HUES64 (cell line): ENCODE results near the gene RFWD3.

ENCODE experiments used
- H3K27ac ChIP-seq: 2 replicates; pipeline ENCODE4 v1.7.0; 2013; ENCODE audit warnings: low read depth, low read length, inconsistent platforms
- H3K27me3 ChIP-seq: 2 replicates; pipeline ENCODE4 v1.6.1; 2013; ENCODE audit warnings: mild to moderate bottlenecking, low read length; ENCODE audit not compliant: insufficient read depth
- H3K36me3 ChIP-seq: 2 replicates; pipeline ENCODE4 v1.6.1; 2013; ENCODE audit warnings: mild to moderate bottlenecking, low read length; ENCODE audit not compliant: insufficient read depth
- H3K4me1 ChIP-seq: 2 replicates; pipeline ENCODE4 v1.6.1; 2013; ENCODE audit warnings: mild to moderate bottlenecking, low read length, moderate library complexity; ENCODE audit not compliant: insufficient read depth
- H3K4me3 ChIP-seq: 2 replicates; pipeline ENCODE4 v1.5.1; 2013; ENCODE audit warnings: mild to moderate bottlenecking, low read length, moderate library complexity
- H3K9ac ChIP-seq: 2 replicates; pipeline ENCODE4 v1.6.1; 2013; ENCODE audit warnings: mild to moderate bottlenecking, low read depth, low read length
- H3K9me3 ChIP-seq: 2 replicates; pipeline ENCODE4 v1.6.1; 2013; ENCODE audit warnings: low read depth, low read length; ENCODE audit not compliant: insufficient read depth
- WGBS: fragments of 150-250, 120-280 bp; methylation state at CpG from one replicate; pipeline ENCODE4 v1.1.7; 2013; ENCODE audit warnings: missing lambda C conversion rate; 5-methylcytosine and 5-hydroxymethylcytosine counted together

The RFWD3 gene

GRCh38 chr16:74592847-74593246, 73.8 kb downstream of the RFWD3 start:
- H3K27ac ChIP-seq, result no peak overlapping the region
- no peaks in the 10 kb centered on the region for H3K27me3 ChIP-seq
- peaks cover 8% of the 10 kb centered on the region; the same call in 1 of the 2 replicates for H3K36me3 ChIP-seq
- H3K9ac ChIP-seq, result no peak overlapping the region
- no peak overlapping the region for H3K4me3 ChIP-seq
- H3K9me3 ChIP-seq, result no peaks in the 10 kb centered on the region
- 91% methylated on average over 3 of the region's 3 CpGs for WGBS
- H3K4me1 ChIP-seq, result no peaks in the 10 kb centered on the region

DNA sequence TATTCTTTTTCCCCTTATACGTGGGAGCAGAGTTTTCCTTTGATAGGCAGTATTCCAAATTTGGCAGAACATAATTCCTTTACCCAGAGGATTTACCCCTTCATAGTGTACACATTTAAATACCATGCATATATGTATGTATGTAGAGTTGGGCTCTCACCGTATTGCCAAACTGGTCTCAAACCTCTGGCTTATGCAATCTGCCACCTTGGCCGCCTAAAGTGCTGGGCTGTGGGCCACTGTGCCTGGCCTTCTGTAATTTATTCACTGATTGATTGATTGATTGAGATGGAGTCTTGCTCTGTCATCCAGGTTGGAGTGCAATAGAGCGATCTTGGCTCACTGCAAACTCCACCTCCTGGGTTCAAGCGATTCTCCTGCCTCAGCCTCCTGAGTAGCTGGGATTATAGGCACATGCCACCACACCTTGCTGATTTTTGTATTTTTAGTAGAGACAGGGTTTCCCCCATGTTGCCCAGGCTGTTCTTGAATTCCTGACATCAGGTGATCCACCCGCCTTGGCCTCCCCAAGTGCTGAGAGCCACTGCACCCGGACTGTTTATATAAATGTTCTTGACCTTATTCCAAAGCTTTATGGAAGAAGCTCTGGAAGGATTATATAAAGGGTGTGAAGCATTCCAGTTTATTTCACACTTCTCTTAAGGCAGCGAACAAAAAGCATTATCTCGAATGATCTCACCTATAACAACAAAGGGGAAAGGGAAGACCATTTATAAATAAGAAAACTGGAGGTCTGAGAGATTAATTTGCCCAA, 74.6 kb downstream of the RFWD3 start:
- H3K36me3 ChIP-seq, result peaks cover 8% of the 10 kb centered on the region; the same call in 1 of the 2 replicates

GRCh38 chr16:74586948-74587347, 79.7 kb downstream of the RFWD3 start:
- no peaks in the 10 kb centered on the region for H3K4me1 ChIP-seq
- WGBS, result 87% methylated on average over 6 of the region's 6 CpGs
- H3K9me3 ChIP-seq, result no peaks in the 10 kb centered on the region
- no peak overlapping the region for H3K9ac ChIP-seq
- H3K4me3 ChIP-seq, result no peak overlapping the region
- H3K27ac ChIP-seq, result no peak overlapping the region
- 0 out of 2 replicates have a peak, but pooled peaks cover 3% of the 10 kb centered on the region for H3K36me3 ChIP-seq
- no peaks in the 10 kb centered on the region for H3K27me3 ChIP-seq

More for the DNA sequence above, 74.6 kb downstream of the RFWD3 start:
- H3K27me3 ChIP-seq, result no peaks in the 10 kb centered on the region
- no peaks in the 10 kb centered on the region for H3K4me1 ChIP-seq
- no peak overlapping the region for H3K9ac ChIP-seq
- H3K4me3 ChIP-seq, result no peak overlapping the region
- no peak overlapping the region for H3K27ac ChIP-seq
- 95% methylated on average over 7 of the region's 9 CpGs for WGBS
- no peaks in the 10 kb centered on the region for H3K9me3 ChIP-seq

DNA sequence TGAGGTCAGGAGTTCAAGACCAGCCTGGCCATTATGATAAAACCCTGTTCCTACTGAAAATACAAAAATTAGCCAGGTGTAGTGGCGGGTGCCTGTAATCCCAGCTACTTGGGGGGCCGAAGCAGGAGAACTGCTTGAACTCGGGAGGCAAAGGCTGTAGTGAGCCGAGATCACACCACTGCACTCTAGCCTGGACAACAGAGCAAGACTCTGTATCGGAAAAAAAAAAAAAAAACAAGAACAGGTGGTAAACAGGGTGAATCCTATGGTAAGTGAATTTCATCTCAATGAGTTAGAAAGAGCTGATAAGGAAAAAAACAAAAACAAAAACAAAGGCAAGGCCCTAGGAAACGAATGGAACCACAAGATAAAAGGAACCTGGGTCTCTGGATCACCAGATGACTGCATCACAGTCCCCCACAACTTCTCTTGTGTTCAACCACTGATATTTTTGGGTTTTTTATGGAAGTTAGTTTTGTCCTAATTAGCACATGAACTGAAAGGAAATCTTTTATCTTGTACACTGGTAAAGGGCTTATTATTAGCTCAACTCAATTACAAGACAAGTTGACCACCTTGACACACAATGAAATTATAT, 80.7 kb downstream of the RFWD3 start:
- Histone ChIP-seq H3K27me3 (no peaks in the 10 kb centered on the region), H3K27ac (no peak overlapping the region), H3K4me3 (no peak overlapping the region), H3K9me3 (no peaks in the 10 kb centered on the region), H3K4me1 (no peaks in the 10 kb centered on the region), H3K9ac (no peak overlapping the region), H3K36me3 (0 out of 2 replicates have a peak, but pooled peaks cover 3% of the 10 kb centered on the region)
- 93% methylated on average over 6 of the region's 6 CpGs for WGBS

DNA sequence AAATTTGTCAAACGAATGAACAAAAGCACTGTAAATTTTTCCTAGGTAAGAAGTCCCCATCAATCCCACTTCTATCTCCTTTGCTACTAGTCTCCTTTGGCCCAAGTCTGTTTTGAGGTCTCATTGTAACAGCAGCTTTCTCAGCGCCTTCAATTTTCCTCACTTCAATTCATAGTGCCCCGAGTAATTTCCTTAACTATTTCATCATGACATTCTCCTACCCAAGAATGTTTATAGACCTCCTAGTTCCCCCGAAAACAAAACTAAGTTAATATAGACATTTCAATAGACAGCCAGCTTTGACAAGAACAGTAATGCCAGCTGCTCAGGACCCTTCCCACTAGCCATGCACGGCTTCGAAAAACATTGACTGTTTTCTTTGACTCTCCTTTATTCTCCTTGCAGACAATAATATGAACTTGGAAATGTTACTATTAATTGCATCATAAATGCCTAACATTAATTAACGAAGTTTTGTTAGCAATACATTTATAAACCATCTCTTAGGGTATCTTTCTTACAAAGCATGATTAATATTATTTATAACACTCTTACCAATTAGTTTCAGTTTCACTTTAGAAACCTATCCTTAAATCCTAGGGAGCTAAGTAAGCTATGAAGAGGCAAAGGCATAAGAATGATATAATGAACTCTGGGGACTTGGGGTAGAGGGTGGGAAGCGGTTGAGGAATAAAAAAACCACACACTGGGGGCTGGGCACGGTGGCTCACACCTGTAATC, 82.6 kb downstream of the RFWD3 start:
- no peak overlapping the region for H3K9ac ChIP-seq
- no peaks in the 10 kb centered on the region for H3K4me1 ChIP-seq
- no peaks in the 10 kb centered on the region for H3K27me3 ChIP-seq
- 0 out of 2 replicates have a peak, but pooled peaks cover under 1% of the 10 kb centered on the region for H3K36me3 ChIP-seq
- no peak overlapping the region for H3K4me3 ChIP-seq
- 93% methylated on average over 8 of the region's 9 CpGs for WGBS
- no peak overlapping the region for H3K27ac ChIP-seq
- no peaks in the 10 kb centered on the region for H3K9me3 ChIP-seq

GRCh38 chr16:74582970-74583369, 83.7 kb downstream of the RFWD3 start:
- Histone ChIP-seq H3K27ac (no peak overlapping the region), H3K36me3 (no peaks in the 10 kb centered on the region), H3K9ac (no peak overlapping the region), H3K9me3 (no peaks in the 10 kb centered on the region), H3K27me3 (no peaks in the 10 kb centered on the region), H3K4me3 (no peak overlapping the region), H3K4me1 (no peaks in the 10 kb centered on the region)
- WGBS, result 96% methylated on average over 1 of the region's 1 CpG

DNA sequence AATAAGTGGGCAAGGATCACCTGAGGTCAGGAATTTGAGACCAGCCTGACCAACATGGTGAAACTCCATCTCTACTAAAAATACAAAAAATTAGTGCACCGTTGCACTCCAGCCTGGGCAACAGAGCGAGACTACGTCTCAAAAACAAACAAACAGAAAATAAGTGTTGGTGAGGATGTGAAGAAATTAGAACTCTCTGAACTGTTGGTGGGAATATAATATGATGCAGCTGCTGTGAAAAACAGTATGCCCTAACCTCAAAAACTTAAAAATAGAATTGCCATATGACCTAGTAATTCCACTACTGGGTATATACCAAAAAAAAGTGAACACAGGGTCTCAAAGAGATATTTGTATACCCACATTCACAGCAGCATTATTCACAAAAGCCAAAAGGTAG, 85.8 kb downstream of the RFWD3 start:
- no peak overlapping the region for H3K27ac ChIP-seq
- WGBS, result 100% methylated on average over 3 of the region's 3 CpGs
- H3K4me3 ChIP-seq, result no peak overlapping the region
- no peaks in the 10 kb centered on the region for H3K27me3 ChIP-seq
- H3K9me3 ChIP-seq, result no peaks in the 10 kb centered on the region
- no peaks in the 10 kb centered on the region for H3K36me3 ChIP-seq
- H3K9ac ChIP-seq, result no peak overlapping the region
- no peaks in the 10 kb centered on the region for H3K4me1 ChIP-seq

GRCh38 chr16:74578838-74579237, 87.8 kb downstream of the RFWD3 start:
- Histone ChIP-seq H3K9me3 (no peaks in the 10 kb centered on the region), H3K36me3 (no peaks in the 10 kb centered on the region), H3K4me3 (no peak overlapping the region), H3K27me3 (no peaks in the 10 kb centered on the region), H3K9ac (no peak overlapping the region), H3K27ac (no peak overlapping the region), H3K4me1 (no peaks in the 10 kb centered on the region)
- 97% methylated on average over 3 of the region's 3 CpGs for WGBS

GRCh38 chr16:74578433-74578832, 88.2 kb downstream of the RFWD3 start:
- Histone ChIP-seq H3K36me3 (no peaks in the 10 kb centered on the region), H3K27ac (no peak overlapping the region), H3K9ac (no peak overlapping the region), H3K27me3 (no peaks in the 10 kb centered on the region), H3K4me1 (no peaks in the 10 kb centered on the region), H3K4me3 (no peak overlapping the region), H3K9me3 (no peaks in the 10 kb centered on the region)
- WGBS, result 94% methylated on average over 3 of the region's 3 CpGs

GRCh38 chr16:74577882-74578366, 88.8 kb downstream of the RFWD3 start:
- WGBS, result 98% methylated on average over 2 of the region's 2 CpGs
- no peaks in the 10 kb centered on the region for H3K9me3 ChIP-seq
- no peaks in the 10 kb centered on the region for H3K27me3 ChIP-seq
- no peaks in the 10 kb centered on the region for H3K36me3 ChIP-seq
- no peak overlapping the region for H3K27ac ChIP-seq
- no peaks in the 10 kb centered on the region for H3K4me1 ChIP-seq
- no peak overlapping the region for H3K9ac ChIP-seq
- H3K4me3 ChIP-seq, result no peak overlapping the region
